GM23338 (cell line): ENCODE results near the gene OR9I1. TPM values are rescaled to one million over a fixed set of nuclear protein-coding genes. Genes with fewer than 3 reads are reported as not detected.
A peak's percentile ranks its signal among the peaks of the same experiment; 100 is the strongest.

ENCODE experiments used
- ATAC-seq: fragments of 200-7000 bp; cut with Tn5 transposase; 3 replicates; pipeline ENCODE4 v1.9.1; 2020
- DNase-seq: peaks from one replicate; pipeline ENCODE4 v3.0.0-alpha.2; 2015; ENCODE audit warnings: low spot score
- H2AFZ ChIP-seq: fragments of 200-600 bp; sonication (generic); 2 replicates; pipeline ENCODE4 v1.8.0; 2016; ENCODE audit warnings: antibody characterized with exemption, mild to moderate bottlenecking, moderate library complexity
- H3F3A ChIP-seq: fragments of 200-600 bp; sonication (generic); replicated peaks from 2 replicates; pipeline ENCODE4 v1.8.0; 2017; ENCODE audit warnings: antibody characterized with exemption, mixed run types, low read depth
- H3K27ac ChIP-seq: fragments of 200-600 bp; sonication (generic); 2 replicates; pipeline ENCODE4 v1.6.1; 2016; ENCODE audit warnings: low read depth
- H3K27me3 ChIP-seq: fragments of 200-600 bp; sonication (generic); 2 replicates; pipeline ENCODE4 v1.8.0; 2016; ENCODE audit warnings: mild to moderate bottlenecking, mixed run types, moderate library complexity; ENCODE audit not compliant: insufficient read depth
- H3K36me3 ChIP-seq: fragments of 200-600 bp; sonication (generic); 2 replicates; pipeline ENCODE4 v1.8.0; 2016; ENCODE audit warnings: mild to moderate bottlenecking; ENCODE audit not compliant: insufficient read depth
- H3K4me1 ChIP-seq: fragments of 200-600 bp; sonication (generic); 2 replicates; pipeline ENCODE4 v1.8.0; 2016; ENCODE audit warnings: mild to moderate bottlenecking, moderate library complexity; ENCODE audit not compliant: insufficient read depth
- H3K4me2 ChIP-seq: fragments of 200-600 bp; sonication (generic); 2 replicates; pipeline ENCODE4 v1.7.1; 2017; ENCODE audit warnings: mixed run types
- H3K4me3 ChIP-seq: fragments of 200-600 bp; sonication (generic); 2 replicates; pipeline ENCODE4 v1.6.1; 2016; ENCODE audit warnings: mixed run types
- H3K79me2 ChIP-seq: fragments of 200-600 bp; sonication (generic); replicated peaks from 2 replicates; pipeline ENCODE4 v1.8.0; 2017; ENCODE audit warnings: mild to moderate bottlenecking; ENCODE audit not compliant: insufficient read depth
- H3K9me2 ChIP-seq: fragments of 200-600 bp; sonication (generic); 2 replicates; pipeline ENCODE4 v1.8.0; 2017; ENCODE audit not compliant: insufficient read depth
- H4K20me1 ChIP-seq: fragments of 200-600 bp; sonication (generic); replicated peaks from 2 replicates; pipeline ENCODE4 v1.8.0; 2017; ENCODE audit warnings: mild to moderate bottlenecking; ENCODE audit not compliant: insufficient read depth
- H3K27ac Mint-ChIP-seq: 2 replicates; pipeline ENCODE4 v1.8.0; 2020; ENCODE audit warnings: inconsistent platforms, mild to moderate bottlenecking, moderate library complexity, mixed read lengths
- H3K27me3 Mint-ChIP-seq: 3 replicates; pipeline ENCODE4 v1.8.0; 2022; ENCODE audit warnings: low read depth, mild to moderate bottlenecking, moderate library complexity, mixed read lengths, inconsistent platforms; ENCODE audit not compliant: insufficient read depth, poor library complexity
- H3K36me3 Mint-ChIP-seq: 3 replicates; pipeline ENCODE4 v1.8.0; 2021; ENCODE audit warnings: low read depth, mild to moderate bottlenecking, inconsistent platforms, moderate library complexity, mixed read lengths
- H3K4me1 Mint-ChIP-seq: 3 replicates; pipeline ENCODE4 v1.8.0; 2020; ENCODE audit warnings: mild to moderate bottlenecking, inconsistent platforms, mixed read lengths
- H3K4me3 Mint-ChIP-seq: 3 replicates; pipeline ENCODE4 v1.8.0; 2021; ENCODE audit warnings: moderate library complexity, mild to moderate bottlenecking, inconsistent platforms, mixed read lengths
- H3K9me3 Mint-ChIP-seq: 3 replicates; pipeline ENCODE4 v1.8.0; 2020; ENCODE audit warnings: moderate library complexity, mild to moderate bottlenecking, inconsistent platforms, mixed read lengths
- CTCF ChIP-seq, 2 experiments: fragments of 200-600 bp in 1 of 2; sonication (generic) in 1 of 2; conservative IDR thresholded peaks; 2 replicates each; pipeline versions ENCODE4 v1.5.1 to v1.6.1; 2016 to 2017; ENCODE audit warnings: antibody characterized with exemption in 2 of 2, low read depth in 2 of 2, mild to moderate bottlenecking in 2 of 2, moderate library complexity in 1 of 2
- ETS1 ChIP-seq: IDR thresholded peaks from 2 replicates; pipeline ENCODE4 v1.6.1; 2016; ENCODE audit warnings: antibody characterized with exemption
- JUNB ChIP-seq: IDR thresholded peaks from one replicate; pipeline ENCODE4 v1.6.1; 2016; ENCODE audit warnings: antibody characterized with exemption; ENCODE audit not compliant: unreplicated experiment
- NANOG ChIP-seq: IDR thresholded peaks from 2 replicates; pipeline ENCODE4 v1.6.1; 2016; ENCODE audit warnings: antibody characterized with exemption, borderline replicate concordance
- ZNF114 ChIP-seq: fragments of 250-450 bp; sonication (Bioruptor Pico); IDR thresholded peaks from 2 replicates; pipeline ENCODE4 v1.5.0; 2020; ENCODE audit warnings: mild to moderate bottlenecking, moderate library complexity
- ZNF331 ChIP-seq: fragments of 250-450 bp; sonication (Bioruptor Pico); IDR thresholded peaks from 2 replicates; pipeline ENCODE4 v1.5.0; 2020; ENCODE audit warnings: low read depth, mild to moderate bottlenecking, moderate library complexity
- ZNF462 ChIP-seq: fragments of 250-450 bp; sonication (Bioruptor Pico); IDR thresholded peaks from 2 replicates; pipeline ENCODE4 v1.5.0; 2020; ENCODE audit warnings: mild to moderate bottlenecking, moderate library complexity
- polyA plus RNA-seq: library from polyadenylated mRNA; unstranded; fragments of >200 nt; fragmentation: Nextera tagmentation; extraction: Ambion mirVana; gene quantifications from 2 replicates; pipeline ENCODE4 v1.2.1, GENCODE V29; 2016
- total RNA-seq: library from RNA; depleted of rRNA; stranded (reverse); fragments of >200 nt; shearing (Covaris generic); gene quantifications from 2 replicates; pipeline ENCODE4 v1.2.3, GENCODE V29; 2014

OR9I1 gene
- total and polyA plus RNA-seq, 2 experiments from 2014 or later = not detected

DNA sequence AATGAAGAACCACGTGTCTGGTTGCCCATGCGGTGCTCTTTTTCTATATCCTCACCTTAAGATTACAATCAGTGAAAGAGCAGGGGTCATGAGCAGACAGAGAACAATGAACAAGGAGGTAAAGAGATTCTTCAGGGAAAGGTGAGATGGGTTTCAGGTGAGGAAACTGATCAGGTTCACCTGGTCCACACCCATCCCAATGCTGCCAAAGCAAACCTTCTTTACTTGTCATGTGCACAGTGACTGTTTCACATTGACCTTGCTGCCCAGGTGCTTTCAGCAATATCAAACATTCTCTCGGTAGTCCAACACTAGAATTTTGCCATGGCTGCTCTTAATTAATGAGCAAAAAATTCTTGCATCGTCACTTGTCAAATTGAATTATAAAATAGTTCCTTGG, 39.1 kb upstream of the OR9I1 start (continued):
- TF ChIP-seq ZNF462 (CRISPR knock-in tag) = no peak
- TF ChIP-seq ZNF114 (CRISPR knock-in tag) = no peak
- TF ChIP-seq NANOG = no peak

- Mint-ChIP-seq H3K9me3 (no peaks in the 10 kb centered on the region), H3K36me3 (no peaks in the 10 kb centered on the region), H3K4me3 (no peak overlapping the region), H3K27me3 (no peaks in the 10 kb centered on the region), H3K27ac (no peak overlapping the region), H3K4me1 (no peaks in the 10 kb centered on the region)
- ATAC-seq (no peak), DNase-seq (no peak)
- no peaks in the 10 kb centered on the region for H3K79me2 ChIP-seq
- no peak overlapping the region for H3K4me3 ChIP-seq
- H3K27me3 ChIP-seq = no peaks in the 10 kb centered on the region
- no peak for TF ChIP-seq ZNF331
- no peak overlapping the region for H3K27ac ChIP-seq
- H3K36me3 ChIP-seq = no peaks in the 10 kb centered on the region
- no peaks in the 10 kb centered on the region for H3F3A ChIP-seq
- H3K4me1 ChIP-seq = no peaks in the 10 kb centered on the region
- no peaks in the 10 kb centered on the region for H4K20me1 ChIP-seq
- H3K4me2 ChIP-seq = no peak overlapping the region
- no peaks in the 10 kb centered on the region for H3K9me2 ChIP-seq
- 0 out of 2 replicates have a peak overlapping the region, but pooled peaks have one; percentile 67 for H2AFZ ChIP-seq
Measured at GRCh38 chr11:58152781-58153180, 27.5 kb upstream of the OR9I1 start.

GRCh38 chr11:58142761-58143160, 17.4 kb upstream of the OR9I1 start:
- no peaks in the 10 kb centered on the region for H3F3A ChIP-seq
- no peaks in the 10 kb centered on the region for H3K79me2 ChIP-seq
- no peak overlapping the region for H3K4me2 ChIP-seq
- H3K4me3 ChIP-seq = no peak overlapping the region
- no peak for DNase-seq
- Mint-ChIP-seq H3K4me3 (no peak overlapping the region), H3K4me1 (no peaks in the 10 kb centered on the region), H3K27ac (no peak overlapping the region), H3K36me3 (no peaks in the 10 kb centered on the region), H3K27me3 (no peaks in the 10 kb centered on the region), H3K9me3 (no peaks in the 10 kb centered on the region)
- no peak for ATAC-seq
- no peak overlapping the region for H3K27ac ChIP-seq
- no peaks in the 10 kb centered on the region for H4K20me1 ChIP-seq
- no peaks in the 10 kb centered on the region for H3K27me3 ChIP-seq
- no peaks in the 10 kb centered on the region for H3K4me1 ChIP-seq
- no peak overlapping the region for H2AFZ ChIP-seq
- H3K36me3 ChIP-seq = no peaks in the 10 kb centered on the region
- H3K9me2 ChIP-seq = no peaks in the 10 kb centered on the region
- TF ChIP-seq ZNF331 (no peak), NANOG (no peak), ETS1 (no peak), CTCF (conservative IDR thresholded peaks at IDR 0.05; ENCODE audit: low read depth in 2 of 2) (no peak), JUNB (no peak)
